SK-N-SH (cell line): ENCODE data around the gene ATP13A4. TPM values are rescaled to one million over a fixed set of nuclear protein-coding genes. Genes with fewer than 3 reads are reported as not detected.

Source experiments
- CTCF ChIA-PET: fragments of 300-600, 350-600 bp; formaldehyde crosslinking; extraction: SDS; loops from one replicate; lab custom pipeline; 2021; lab: Yijun Ruan, JAX
- POLR2A ChIA-PET: fragments of 350-600 bp; sonication (Branson Sonifier 250); formaldehyde crosslinking; extraction: SDS; loops from one replicate; lab custom pipeline; 2020; ENCODE audit warnings: antibody characterized with exemption, inconsistent platforms; lab: Yijun Ruan, JAX
- DNase-seq: peaks from one replicate; pipeline ENCODE4 v3.0.0; 2012
- H2AFZ ChIP-seq: fragments of 200-600 bp; sonication (generic); 2 replicates; pipeline ENCODE4 v1.8.1; 2016; ENCODE audit warnings: antibody characterized with exemption, mild to moderate bottlenecking, low read depth
- H3F3A ChIP-seq: fragments of 200-600 bp; sonication (generic); replicated peaks from 2 replicates; pipeline ENCODE3; 2016; ENCODE audit warnings: antibody characterized with exemption, mild to moderate bottlenecking; ENCODE audit not compliant: insufficient read depth
- H3K27ac ChIP-seq, 2 experiments: fragments of 200-500 bp in 1 of 2; fragments of 200-600 bp in 1 of 2; sonication (Bioruptor generic) in 1 of 2; sonication (generic), shearing (Covaris generic) in 1 of 2; 2 replicates each; pipeline versions ENCODE4 v1.5.1 to v1.6.1; 2014 to 2016; ENCODE audit warnings: low read depth in 2 of 2, inconsistent platforms in 1 of 2, low read length in 1 of 2, mild to moderate bottlenecking in 1 of 2, mixed read lengths in 1 of 2
- H3K27me3 ChIP-seq: fragments of 200-600 bp; sonication (generic), shearing (Covaris generic); 2 replicates; pipeline ENCODE4 v1.6.1; 2016; ENCODE audit warnings: mixed run types; ENCODE audit not compliant: insufficient read depth
- H3K36me3 ChIP-seq, 2 experiments: fragments of 200-500 bp in 1 of 2; fragments of 200-600 bp in 1 of 2; sonication (Bioruptor generic) in 1 of 2; sonication (generic) in 1 of 2; replicated peaks in 1 of 2; 2 replicates each; pipeline versions ENCODE3 to v1.5.1; 2014 to 2016; ENCODE audit warnings: low read length in 1 of 2, mild to moderate bottlenecking in 1 of 2; ENCODE audit not compliant: insufficient read depth in 2 of 2, control insufficient read depth in 1 of 2
- H3K4me1 ChIP-seq, 2 experiments: fragments of 200-500 bp in 1 of 2; fragments of 200-600 bp in 1 of 2; sonication (Bioruptor generic) in 1 of 2; sonication (generic), shearing (Covaris generic) in 1 of 2; 2 replicates each; pipeline versions ENCODE4 v1.5.1 to v1.6.1; 2014 to 2016; ENCODE audit warnings: low read depth in 1 of 2, low read length in 1 of 2, mixed run types in 1 of 2; ENCODE audit not compliant: insufficient read depth in 2 of 2, control insufficient read depth in 1 of 2
- H3K4me2 ChIP-seq: fragments of 200-600 bp; sonication (generic), shearing (Covaris generic); 2 replicates; pipeline ENCODE4 v1.6.1; 2017; ENCODE audit warnings: mixed run types
- H3K4me3 ChIP-seq, 2 experiments: fragments of 200-500 bp in 1 of 2; fragments of 200-600 bp in 1 of 2; sonication (Bioruptor generic) in 1 of 2; sonication (generic), shearing (Covaris generic) in 1 of 2; 2 replicates each; pipeline versions ENCODE4 v1.5.1 to v1.8.1; 2014 to 2016; ENCODE audit warnings: low read depth in 2 of 2, inconsistent platforms in 1 of 2, low read length in 1 of 2, mild to moderate bottlenecking in 1 of 2, mixed read lengths in 1 of 2, moderate library complexity in 1 of 2
- H3K79me2 ChIP-seq: fragments of 200-600 bp; sonication (generic); 2 replicates; pipeline ENCODE4 v1.8.1; 2017; ENCODE audit warnings: mild to moderate bottlenecking; ENCODE audit not compliant: insufficient read depth
- H3K9ac ChIP-seq: fragments of 200-600 bp; sonication (generic); 2 replicates; pipeline ENCODE4 v1.6.1; 2017; ENCODE audit warnings: mixed run types
- H3K9me2 ChIP-seq: fragments of 200-600 bp; sonication (generic); 2 replicates; pipeline ENCODE4 v1.6.1; 2017; ENCODE audit warnings: mixed run types
- H3K9me3 ChIP-seq: fragments of 200-600 bp; sonication (generic); 2 replicates; pipeline ENCODE4 v1.6.1; 2017; ENCODE audit warnings: mixed run types, mild to moderate bottlenecking, moderate library complexity
- H4K20me1 ChIP-seq: fragments of 200-600 bp; sonication (generic); 2 replicates; pipeline ENCODE4 v1.6.1; 2017; ENCODE audit warnings: mild to moderate bottlenecking, mixed run types; ENCODE audit not compliant: insufficient read depth
- ELF1 ChIP-seq: IDR thresholded peaks from 2 replicates; pipeline ENCODE4 v1.4.0; 2012
- EZH2phosphoT487 ChIP-seq: fragments of 200-600 bp; sonication (generic); IDR thresholded peaks from 2 replicates; pipeline ENCODE4 v1.6.1; 2017; ENCODE audit warnings: low read depth, mixed run types, mild to moderate bottlenecking, antibody characterized with exemption, moderate library complexity, borderline replicate concordance
- FOXJ3 ChIP-seq: sonication (generic); formaldehyde crosslinking; IDR thresholded peaks from 2 replicates; pipeline ENCODE4 v1.5.1; 2020; ENCODE audit warnings: mild to moderate bottlenecking, missing genetic modification reagents
- FOXM1 ChIP-seq: IDR thresholded peaks from 2 replicates; pipeline ENCODE4 v1.4.0; 2012; ENCODE audit warnings: low read depth, mild to moderate bottlenecking
- GATA2 ChIP-seq: sonication (generic); formaldehyde crosslinking; IDR thresholded peaks from 2 replicates; pipeline ENCODE4 v1.5.0; 2020; ENCODE audit warnings: mild to moderate bottlenecking, missing genetic modification reagents
- JUND ChIP-seq: IDR thresholded peaks from 2 replicates; pipeline ENCODE4 v1.4.0; 2012
- NFIC ChIP-seq: IDR thresholded peaks from 2 replicates; pipeline ENCODE4 v1.4.0; 2012; ENCODE audit warnings: borderline replicate concordance
- NRF1 ChIP-seq: IDR thresholded peaks from 2 replicates; pipeline ENCODE4 v1.6.1; 2012; ENCODE audit warnings: low read depth, mild to moderate bottlenecking, low read length
- REST ChIP-seq: IDR thresholded peaks from 2 replicates; pipeline ENCODE4 v1.6.1; 2012; ENCODE audit warnings: mild to moderate bottlenecking, low read depth, low read length, moderate library complexity
- RXRA ChIP-seq: IDR thresholded peaks from 2 replicates; pipeline ENCODE4 v1.4.0; 2012; ENCODE audit warnings: low read depth, mild to moderate bottlenecking, borderline replicate concordance
- SIN3A ChIP-seq: IDR thresholded peaks from 2 replicates; pipeline ENCODE4 v1.6.1; 2012; ENCODE audit warnings: low read depth, mild to moderate bottlenecking, low read length, moderate library complexity, borderline replicate concordance
- TAF1 ChIP-seq: IDR thresholded peaks from 2 replicates; pipeline ENCODE4 v1.6.1; 2012; ENCODE audit warnings: low read depth, mild to moderate bottlenecking, low read length, moderate library complexity, borderline replicate concordance
- TEAD4 ChIP-seq: IDR thresholded peaks from 2 replicates; pipeline ENCODE4 v1.4.0; 2012; ENCODE audit warnings: mild to moderate bottlenecking, borderline replicate concordance; ENCODE audit not compliant: insufficient read depth
- USF2 ChIP-seq: fragments of 150-350 bp; IDR thresholded peaks from 2 replicates; pipeline ENCODE4 v1.6.1; 2017; ENCODE audit warnings: antibody characterized with exemption, low read length, low read depth, borderline replicate concordance
- ZBTB33 ChIP-seq: IDR thresholded peaks from 2 replicates; pipeline ENCODE4 v1.4.0; 2012; ENCODE audit warnings: low read depth, borderline replicate concordance
- WGBS: methylation state at CpG from one replicate; pipeline ENCODE4 v1.1.6; 2017; ENCODE audit warnings: low lambda C conversion rate; 5-methylcytosine and 5-hydroxymethylcytosine counted together
- polyA plus RNA-seq, 3 experiments: library from polyadenylated mRNA; depleted of rRNA; stranded (reverse); fragments of >200 nt; gene quantifications; 2 replicates each; pipeline ENCODE4 v1.2.3, GENCODE V29; 2012
- TF ChIP-seq, protein P1 (sequence below): fragments of 200-600 bp; sonication (generic); IDR thresholded peaks from 2 replicates; pipeline ENCODE4 v1.6.1; 2017; ENCODE audit warnings: antibody characterized with exemption, mild to moderate bottlenecking, moderate library complexity

The ATP13A4 gene
- polyA plus RNA-seq, 1 of the 3 experiments (the other 2 are of a cell fraction): 0.02 TPM

DNA sequence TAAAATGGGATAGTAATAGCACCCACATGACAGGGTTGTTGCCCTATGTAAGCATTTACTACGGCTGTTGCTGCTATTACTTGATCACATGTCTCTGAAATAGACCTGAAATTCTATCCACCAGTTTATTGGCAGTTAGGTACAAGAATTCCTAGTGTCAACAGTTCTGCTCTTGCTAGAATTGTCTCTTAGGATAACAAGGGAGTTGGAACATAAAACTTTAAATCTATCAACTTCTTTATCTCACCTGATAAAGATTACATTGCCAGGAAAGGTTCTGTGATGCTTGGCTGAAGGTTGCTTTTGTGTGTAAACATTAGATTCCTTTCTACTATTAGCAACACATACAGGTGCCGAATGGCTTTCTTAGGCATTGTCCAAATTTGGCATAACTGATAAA lies 38.7 kb downstream of the ATP13A4 start:
- ChIA-PET POLR2A (no interaction called here), CTCF (no interaction called here)
- Histone ChIP-seq H4K20me1 (no peaks in the 10 kb centered on the region), H3K9me3 (no peaks in the 10 kb centered on the region), H3K79me2 (no peaks in the 10 kb centered on the region), H3K36me3 (no peaks in the 10 kb centered on the region), H3K4me2 (no peak overlapping the region), H3F3A (no peaks in the 10 kb centered on the region), H3K9ac (no peak overlapping the region), H3K4me1 (no peaks in the 10 kb centered on the region), H3K27ac (no peak overlapping the region), H3K9me2 (no peaks in the 10 kb centered on the region), H2AFZ (no peak overlapping the region), H3K4me3 (no peak overlapping the region), H3K27me3 (no peaks in the 10 kb centered on the region)
- TF ChIP-seq NFIC (no peak), FOXM1 (no peak), REST (no peak), FOXJ3 (CRISPR knock-in tag) (no peak)
- no peak for DNase-seq
- 3% methylated on average over 2 of the region's 2 CpGs for WGBS

- Histone ChIP-seq H4K20me1 (no peaks in the 10 kb centered on the region), H3K9me3 (no peaks in the 10 kb centered on the region), H3K79me2 (no peaks in the 10 kb centered on the region), H3K9me2 (no peaks in the 10 kb centered on the region), H3K27me3 (no peaks in the 10 kb centered on the region), H3K27ac (no peak overlapping the region), H3F3A (no peaks in the 10 kb centered on the region), H2AFZ (no peak overlapping the region), H3K4me1 (no peaks in the 10 kb centered on the region), H3K4me3 (no peak overlapping the region), H3K36me3 (no peaks in the 10 kb centered on the region), H3K4me2 (no peak overlapping the region), H3K9ac (no peak overlapping the region)
- ChIA-PET POLR2A (no interaction called here), CTCF (no interaction called here)
- 8% methylated on average over 12 of the region's 12 CpGs for WGBS
- DNase-seq: no peak
- no peak for TF ChIP-seq JUND
- TF ChIP-seq ELF1: no peak
- TF ChIP-seq, protein P1, sequence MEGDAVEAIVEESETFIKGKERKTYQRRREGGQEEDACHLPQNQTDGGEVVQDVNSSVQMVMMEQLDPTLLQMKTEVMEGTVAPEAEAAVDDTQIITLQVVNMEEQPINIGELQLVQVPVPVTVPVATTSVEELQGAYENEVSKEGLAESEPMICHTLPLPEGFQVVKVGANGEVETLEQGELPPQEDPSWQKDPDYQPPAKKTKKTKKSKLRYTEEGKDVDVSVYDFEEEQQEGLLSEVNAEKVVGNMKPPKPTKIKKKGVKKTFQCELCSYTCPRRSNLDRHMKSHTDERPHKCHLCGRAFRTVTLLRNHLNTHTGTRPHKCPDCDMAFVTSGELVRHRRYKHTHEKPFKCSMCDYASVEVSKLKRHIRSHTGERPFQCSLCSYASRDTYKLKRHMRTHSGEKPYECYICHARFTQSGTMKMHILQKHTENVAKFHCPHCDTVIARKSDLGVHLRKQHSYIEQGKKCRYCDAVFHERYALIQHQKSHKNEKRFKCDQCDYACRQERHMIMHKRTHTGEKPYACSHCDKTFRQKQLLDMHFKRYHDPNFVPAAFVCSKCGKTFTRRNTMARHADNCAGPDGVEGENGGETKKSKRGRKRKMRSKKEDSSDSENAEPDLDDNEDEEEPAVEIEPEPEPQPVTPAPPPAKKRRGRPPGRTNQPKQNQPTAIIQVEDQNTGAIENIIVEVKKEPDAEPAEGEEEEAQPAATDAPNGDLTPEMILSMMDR: no peak
- no peak for TF ChIP-seq NRF1
- TF ChIP-seq ZBTB33: no peak
- no peak for TF ChIP-seq GATA2 (CRISPR knock-in tag)
- no peak for TF ChIP-seq RXRA
- TF ChIP-seq USF2: no peak
- TF ChIP-seq REST: no peak
- no peak for TF ChIP-seq TAF1
- TF ChIP-seq EZH2phosphoT487: no peak
- no peak for TF ChIP-seq TEAD4
- TF ChIP-seq SIN3A: no peak
Observed at GRCh38 chr3:193510154-193510553, 44.5 kb downstream of the ATP13A4 start.
